HG03159 (cell line): Measurements from ENCODE around the gene JAKMIP1.
A peak's percentile ranks its signal among the peaks of the same experiment; 100 is the strongest.

Experiments
- ATAC-seq: cut with Tn5 transposase; IDR thresholded peaks from one replicate; pipeline ENCODE4 v1.9.1; 2021; ENCODE audit warnings: mild to moderate bottlenecking, moderate library complexity; ENCODE audit not compliant: unreplicated experiment

Gene JAKMIP1

GRCh38 chr4:6200011-6200921 is at the start of gene JAKMIP1:
TSS of gene JAKMIP1 (minus strand) at chr4:6200549. CDS start at chr4:6112850, 87,699 bp downstream.
- ATAC-seq: peak; percentile 87

DNA sequence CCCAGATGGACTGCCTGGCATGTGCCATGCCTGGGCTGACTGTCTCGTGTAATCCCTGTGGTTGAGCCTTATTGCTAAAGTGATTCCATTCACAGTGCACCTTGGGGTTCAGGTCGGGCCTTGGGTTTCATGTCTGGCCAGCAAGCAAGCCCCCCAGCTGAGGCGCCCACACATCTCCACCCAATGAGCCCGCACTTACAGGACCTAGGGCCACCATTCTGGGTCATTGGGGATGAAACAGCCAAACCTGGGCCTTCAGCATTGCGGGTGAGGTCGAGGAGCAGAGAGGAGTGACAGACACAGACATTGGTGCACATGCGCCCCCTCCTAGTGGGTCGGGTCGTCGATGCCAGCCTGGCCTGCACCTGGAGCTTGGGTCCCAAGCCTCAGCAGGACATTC is 48.0 kb upstream of the JAKMIP1 start:
- no peak for ATAC-seq

DNA sequence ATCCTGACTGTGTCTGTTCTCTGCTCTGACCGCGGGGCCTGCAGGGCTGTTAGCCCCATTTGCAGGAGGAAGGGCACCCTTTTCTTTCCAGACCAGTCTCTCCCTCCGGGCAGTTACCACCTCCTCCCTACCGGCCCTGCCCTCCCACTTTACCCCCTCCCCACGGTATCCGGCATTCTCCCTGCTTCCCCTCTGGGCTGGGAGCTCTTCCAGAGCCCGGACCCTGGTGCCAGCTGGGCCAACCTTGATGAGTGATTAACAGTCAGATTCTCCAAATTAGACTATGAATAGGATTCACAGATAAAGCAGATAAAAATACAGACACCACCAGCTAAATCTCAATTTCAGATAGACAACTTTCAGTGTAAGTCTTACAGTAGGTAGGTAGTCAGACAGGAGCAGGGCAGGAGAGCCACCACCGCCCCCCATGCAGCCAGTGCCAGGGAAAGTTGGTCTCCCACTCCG is 45.9 kb upstream of the JAKMIP1 start:
- no peak for ATAC-seq

DNA sequence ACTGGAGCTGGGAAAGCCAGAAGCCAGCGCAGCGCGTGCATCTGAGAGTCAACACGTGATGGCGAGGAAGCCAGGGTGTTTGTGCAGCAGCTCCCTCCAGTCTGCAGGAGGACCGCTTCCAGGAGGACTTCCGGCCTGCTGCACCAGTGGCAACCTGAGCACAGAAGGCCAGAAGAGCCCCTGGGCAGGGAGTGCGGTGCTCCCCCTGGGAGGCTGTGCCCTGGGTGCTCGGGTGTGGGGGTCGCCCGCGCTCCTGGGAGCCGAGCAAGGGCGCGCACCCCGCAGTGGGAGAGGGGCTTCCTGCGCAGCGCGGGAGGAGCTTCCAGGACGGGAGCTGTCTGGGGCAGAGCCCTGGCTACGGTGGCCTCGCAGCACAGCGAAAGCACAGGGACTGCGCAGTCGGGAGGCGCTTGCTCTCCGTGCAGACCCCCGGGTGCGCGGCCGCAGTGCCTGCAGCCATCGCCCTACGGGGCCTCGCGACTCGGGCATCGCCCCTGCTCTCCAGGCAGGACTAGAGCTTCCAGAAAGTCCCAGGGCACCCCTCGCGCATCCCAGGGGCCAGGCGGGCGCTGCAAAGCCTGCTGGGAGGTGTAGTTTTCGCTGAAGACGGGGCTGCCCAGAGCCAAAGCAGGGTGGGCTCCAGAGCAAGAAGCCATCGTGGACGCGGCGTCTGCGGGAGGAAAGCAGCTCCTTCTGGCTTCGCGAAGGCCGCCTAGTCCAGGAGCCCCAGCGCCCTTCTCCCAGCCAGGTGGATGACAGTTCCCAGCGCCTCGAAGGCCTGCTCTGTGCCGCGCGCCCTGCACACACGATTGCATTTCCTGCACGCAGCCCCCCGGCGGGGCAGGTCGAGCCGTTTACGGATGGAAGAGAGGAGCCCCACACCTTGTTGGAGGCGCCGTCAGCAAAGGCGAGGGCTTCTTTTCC is 45.2 kb upstream of the JAKMIP1 start:
- ATAC-seq: no peak

DNA sequence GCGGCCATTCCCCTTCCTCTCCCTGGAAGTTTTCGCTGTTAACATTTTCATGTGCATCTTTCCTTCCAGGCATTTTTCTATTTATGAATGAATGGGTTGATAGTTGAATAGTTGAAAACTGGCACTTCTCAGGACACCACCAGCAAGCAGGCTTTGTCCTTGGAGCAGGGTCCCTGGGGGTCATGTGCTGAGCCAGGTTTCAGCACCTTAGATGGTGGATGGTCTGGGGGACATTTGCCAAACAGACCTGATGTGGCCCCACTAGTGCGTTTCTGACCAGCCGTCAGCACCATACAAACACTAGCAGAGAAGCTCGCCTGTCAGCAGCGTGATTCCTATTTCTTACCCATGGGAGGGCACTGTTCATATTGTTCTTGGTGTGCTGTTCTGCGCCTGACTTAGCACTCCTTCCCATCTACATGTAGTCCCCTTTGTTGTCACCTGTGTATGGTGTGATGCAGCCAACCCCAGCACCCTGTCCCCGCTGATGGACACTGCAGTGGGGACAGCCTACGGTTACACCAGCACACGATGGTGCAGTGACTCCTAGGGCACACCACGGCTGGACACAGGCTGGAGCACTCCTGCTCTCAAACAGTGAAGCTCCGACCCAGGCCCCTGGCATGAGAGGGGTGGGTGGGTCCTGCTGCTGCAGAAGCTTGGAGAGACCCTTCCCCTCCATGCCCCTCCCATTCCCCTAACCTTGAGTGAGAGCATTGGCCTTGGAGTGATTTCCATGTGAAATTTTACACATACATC is 42.1 kb upstream of the JAKMIP1 start:
- no peak for ATAC-seq

GRCh38 chr4:6241062-6241845 is 40.9 kb upstream of the JAKMIP1 start:
- ATAC-seq: no peak

GRCh38 chr4:6239968-6240367 is 39.6 kb upstream of the JAKMIP1 start:
- no peak for ATAC-seq

DNA sequence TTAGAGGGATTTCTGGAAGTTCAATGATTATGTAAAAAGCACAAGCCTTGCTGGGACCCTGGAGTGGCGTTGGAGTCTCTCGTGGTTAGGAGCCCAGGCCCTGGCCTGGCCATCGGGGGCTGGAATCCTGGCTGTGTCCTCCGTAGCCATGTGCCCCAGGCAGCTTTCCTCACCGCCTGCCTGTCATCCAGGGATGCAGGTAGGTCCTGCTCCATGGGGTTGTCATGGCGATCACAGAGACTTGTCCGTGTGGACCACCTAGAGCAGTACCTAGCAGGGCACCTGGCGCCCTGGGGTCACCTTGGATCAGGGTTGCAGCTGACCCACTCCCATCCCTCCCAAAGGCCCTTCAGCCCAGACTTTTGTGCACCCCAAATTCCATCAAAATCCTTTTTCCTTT is 39.1 kb upstream of the JAKMIP1 start:
- ATAC-seq: no peak

DNA sequence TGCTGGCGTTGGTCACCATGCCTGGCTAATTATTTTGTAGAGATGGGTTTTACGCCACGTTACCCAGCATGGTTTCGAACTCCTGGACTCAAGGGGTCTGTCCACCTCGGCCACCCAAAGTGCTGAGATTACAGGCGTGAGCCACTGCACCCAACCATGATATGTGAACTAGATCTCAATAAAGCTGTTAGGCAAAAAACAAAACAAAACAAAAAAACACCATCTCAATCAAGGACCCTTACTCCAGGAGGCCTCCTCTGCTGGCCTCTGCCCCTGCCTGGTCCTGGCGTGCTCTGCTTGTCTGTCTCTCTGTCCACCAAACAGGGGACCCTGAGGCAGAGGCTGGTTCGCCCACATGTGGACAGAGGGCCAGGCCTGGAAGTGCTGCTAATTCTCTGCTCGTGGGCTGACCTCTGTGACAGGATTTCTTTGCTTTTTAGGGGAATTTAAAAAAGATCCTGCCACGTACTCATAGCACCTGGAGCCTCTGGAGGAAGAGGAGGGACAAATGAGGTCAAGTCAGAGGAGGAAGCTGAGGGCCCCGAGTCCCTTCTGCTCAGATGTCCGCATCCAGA is 36.6 kb upstream of the JAKMIP1 start:
- no peak for ATAC-seq

DNA sequence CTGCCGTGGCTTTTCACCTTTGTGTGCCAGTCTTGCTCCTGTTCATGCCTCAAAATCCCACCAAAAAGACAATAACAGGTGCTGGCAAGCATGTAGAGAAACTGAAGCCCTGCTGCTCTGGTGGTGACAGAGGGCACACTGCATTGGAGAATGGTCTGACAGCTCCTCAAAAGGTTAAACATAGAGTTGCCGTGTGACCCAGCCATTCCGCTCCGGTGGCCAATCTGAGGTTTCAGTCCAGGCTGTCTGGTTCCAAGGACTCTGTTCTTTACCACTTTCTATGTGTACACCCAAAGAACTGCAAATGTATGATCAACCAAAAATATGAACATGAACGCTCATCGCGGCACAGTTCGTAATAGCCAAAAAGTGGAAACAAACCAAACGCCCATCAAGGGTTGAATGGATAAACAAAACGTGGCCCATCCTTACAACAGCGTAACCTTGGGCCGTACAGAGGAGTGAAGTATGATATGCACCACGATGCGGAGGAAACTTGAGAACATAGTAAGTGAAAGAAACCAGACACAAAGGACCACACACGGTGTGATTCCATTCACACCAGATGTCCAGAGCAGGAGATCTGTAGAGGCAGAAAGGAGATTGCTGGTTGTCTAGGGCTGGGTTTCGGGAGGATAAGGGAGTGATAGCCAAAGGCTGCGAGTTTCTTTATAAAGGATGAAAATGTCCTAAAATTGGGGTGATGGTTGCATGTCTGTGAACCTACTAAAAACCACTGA is 35.7 kb upstream of the JAKMIP1 start:
- no peak for ATAC-seq

DNA sequence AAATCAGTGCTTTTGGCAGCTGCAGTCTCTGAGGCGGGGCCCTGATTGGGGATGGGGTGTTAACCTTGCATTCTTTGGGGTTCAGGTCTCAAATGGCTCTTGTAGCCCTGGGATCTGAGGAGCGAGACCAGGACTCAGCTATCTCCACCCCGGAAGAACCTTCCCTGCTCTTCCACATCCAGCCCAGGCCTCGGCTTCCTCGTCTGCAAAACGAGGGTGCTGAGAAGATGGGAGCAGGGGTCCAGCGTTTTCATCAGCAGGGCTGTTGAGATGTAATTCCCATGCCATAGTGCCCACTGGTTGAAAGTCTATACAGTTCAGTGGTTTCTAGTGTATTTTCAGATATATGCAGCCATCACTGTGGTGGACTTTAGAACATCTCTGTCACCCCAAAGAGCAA is 34.7 kb upstream of the JAKMIP1 start:
- no peak for ATAC-seq

DNA sequence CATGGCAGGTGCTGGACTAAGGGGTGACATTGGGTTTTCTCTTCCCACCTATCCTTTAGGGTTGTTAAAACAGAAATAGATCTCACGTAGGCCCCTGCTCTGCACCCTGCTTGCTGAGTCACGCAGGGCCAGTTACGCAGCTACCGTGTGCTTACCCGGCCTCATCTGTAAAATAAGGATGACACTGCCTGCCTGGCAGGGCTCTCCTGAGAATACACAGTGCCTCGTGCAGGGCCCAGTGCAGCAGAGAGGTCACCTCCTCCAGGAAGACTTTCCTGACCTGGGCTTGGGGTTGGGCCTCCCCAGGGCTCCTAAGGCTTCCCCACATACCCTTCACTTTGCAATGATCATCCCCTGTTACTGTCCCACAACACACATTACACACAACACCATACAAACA is 33.6 kb upstream of the JAKMIP1 start:
- ATAC-seq: no peak

DNA sequence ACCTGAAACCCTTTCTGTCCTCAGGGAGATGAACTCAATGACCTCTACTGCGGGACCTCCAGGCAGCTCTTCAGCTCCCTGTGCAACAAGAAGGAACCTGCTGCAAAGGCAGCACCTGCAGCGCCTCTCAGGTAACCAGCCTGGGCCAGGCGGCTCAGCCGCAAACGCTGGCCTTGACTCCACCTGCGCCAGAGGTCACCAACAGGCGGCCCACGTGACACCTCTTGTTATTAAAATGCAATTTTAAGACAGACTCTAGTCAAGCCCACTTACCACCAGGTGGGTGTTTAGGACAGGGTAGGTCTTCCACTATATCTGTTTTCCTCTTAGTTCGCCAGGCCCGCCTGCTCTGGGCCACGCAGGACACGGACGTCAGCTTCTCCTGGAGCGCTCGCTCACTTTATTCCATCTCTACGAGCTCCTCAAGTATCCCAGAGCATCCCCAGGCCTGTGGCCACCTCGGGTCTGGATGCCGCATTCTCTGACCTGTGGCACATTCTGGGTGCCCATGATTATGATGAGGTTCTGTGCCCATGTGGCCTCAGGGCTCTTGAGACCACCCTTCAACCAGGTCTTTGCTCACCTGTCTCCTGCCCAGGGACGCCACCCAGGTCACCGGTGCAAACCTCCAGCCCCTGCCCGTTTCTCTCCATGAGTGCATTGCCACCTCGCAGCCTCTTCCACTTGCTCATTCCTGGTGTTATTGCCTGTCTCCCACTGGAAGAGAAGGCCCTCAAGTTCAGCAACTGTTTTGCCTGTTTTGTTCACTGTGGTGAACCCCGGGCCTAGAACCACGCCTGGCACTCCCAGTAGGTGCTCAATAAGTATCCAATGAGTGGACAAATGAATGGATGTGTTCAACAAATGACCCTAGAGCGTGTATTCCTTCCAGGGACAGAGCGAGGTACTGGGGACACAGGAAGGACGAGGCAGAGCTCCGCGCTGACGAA is 32.8 kb upstream of the JAKMIP1 start:
- no peak for ATAC-seq

DNA sequence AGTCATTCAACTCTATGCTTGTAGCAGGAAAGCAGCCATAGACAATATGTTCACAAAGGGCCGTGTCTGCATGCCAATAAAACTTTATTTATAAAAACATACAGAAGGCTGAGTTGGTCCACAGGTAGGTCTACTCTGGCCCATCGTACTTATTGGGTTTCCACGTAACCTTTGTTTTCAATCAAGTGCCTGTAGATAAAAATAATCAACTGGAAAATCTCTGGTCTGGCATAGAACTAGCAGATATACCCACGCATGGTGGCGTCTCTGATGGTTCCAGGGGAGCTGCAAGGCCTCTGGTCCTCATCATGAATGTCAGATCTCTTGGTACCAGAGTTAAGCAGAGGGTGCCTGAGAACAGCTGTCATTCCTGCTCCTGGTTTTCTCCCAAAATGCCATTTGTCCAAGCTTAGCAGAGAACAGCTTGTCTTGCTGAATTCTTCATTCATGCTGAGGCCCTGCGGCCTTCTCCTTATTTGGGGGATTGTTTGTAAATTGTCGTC is 31.4 kb upstream of the JAKMIP1 start:
- ATAC-seq: no peak

DNA sequence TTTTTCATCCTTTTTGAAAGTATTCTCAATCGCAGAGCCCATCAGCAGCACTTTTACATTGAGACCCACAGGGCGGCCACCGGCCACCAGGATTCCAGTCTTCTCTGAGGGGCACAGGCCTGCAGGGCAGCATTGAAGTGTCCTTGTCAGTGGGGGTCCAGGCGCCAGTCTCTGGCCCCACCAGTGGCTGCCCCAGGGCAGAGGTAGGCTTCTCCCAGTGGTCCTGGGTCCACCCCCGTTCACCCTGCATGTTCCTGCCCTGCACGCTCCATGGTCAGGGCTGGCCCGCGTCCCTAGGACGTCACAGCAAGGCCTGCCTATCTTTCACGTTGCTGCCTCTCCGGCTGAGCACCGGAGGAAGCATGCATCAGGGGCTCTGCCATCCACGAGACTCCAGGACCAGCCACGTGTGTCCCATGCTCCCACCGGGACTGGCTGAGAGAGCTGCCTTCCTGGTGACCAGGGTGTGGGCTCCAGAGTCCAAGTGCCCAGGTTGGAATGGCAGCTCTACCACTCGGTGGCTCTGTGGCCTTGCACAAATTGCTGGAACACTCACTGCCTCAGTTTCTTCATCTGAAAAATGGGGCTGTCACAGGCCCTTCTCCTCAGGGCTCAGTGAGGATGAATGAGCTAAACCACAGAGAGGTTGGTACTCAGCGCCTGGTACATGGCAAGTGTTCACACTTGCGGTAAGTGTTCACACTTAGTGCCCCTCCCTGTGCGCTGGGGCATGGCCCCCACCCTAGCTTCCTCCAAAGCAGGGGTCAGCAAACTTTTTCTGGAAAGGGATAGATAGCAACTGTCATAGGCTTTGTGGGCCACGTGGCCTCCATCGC is 30.7 kb upstream of the JAKMIP1 start:
- ATAC-seq: no peak

- no peak for ATAC-seq
These were observed 30.1 kb upstream of the JAKMIP1 start for GRCh38 chr4:6230502-6230785.
